Endothelial cell (in vitro differentiated cells): ENCODE measurements around the gene TIGD3. TPM values are rescaled to one million over a fixed set of nuclear protein-coding genes. Genes with fewer than 3 reads are reported as not detected.
A peak's percentile ranks its signal among the peaks of the same experiment; 100 is the strongest.

ENCODE experiments used
- DNase-seq: peaks from one replicate; pipeline ENCODE4 v3.0.0; 2021; ENCODE audit warnings: low spot score
- H3K27ac Mint-ChIP-seq: one replicate; pipeline ENCODE4 v1.8.0; 2021; ENCODE audit warnings: mixed read lengths, inconsistent platforms; ENCODE audit not compliant: unreplicated experiment
- H3K27me3 Mint-ChIP-seq: one replicate; pipeline ENCODE4 v1.8.0; 2021; ENCODE audit warnings: mild to moderate bottlenecking, moderate library complexity, mixed read lengths, inconsistent platforms; ENCODE audit not compliant: unreplicated experiment
- H3K36me3 Mint-ChIP-seq: one replicate; pipeline ENCODE4 v1.8.0; 2021; ENCODE audit warnings: mild to moderate bottlenecking, low read depth, mixed read lengths, inconsistent platforms; ENCODE audit not compliant: unreplicated experiment
- H3K4me1 Mint-ChIP-seq: one replicate; pipeline ENCODE4 v1.8.0; 2021; ENCODE audit warnings: mild to moderate bottlenecking, mixed read lengths, inconsistent platforms; ENCODE audit not compliant: unreplicated experiment
- H3K4me3 Mint-ChIP-seq: one replicate; pipeline ENCODE4 v1.8.0; 2021; ENCODE audit warnings: mild to moderate bottlenecking, mixed read lengths, inconsistent platforms; ENCODE audit not compliant: unreplicated experiment
- H3K9me3 Mint-ChIP-seq: one replicate; pipeline ENCODE4 v1.8.0; 2021; ENCODE audit warnings: mixed read lengths, inconsistent platforms; ENCODE audit not compliant: unreplicated experiment
- total RNA-seq: library from RNA; stranded (reverse); fragmentation: NEBNext Ultra II Directional; extraction: Animal tissue kit (Norgen Biotek cat#: 25700); gene quantifications from one replicate; pipeline ENCODE4 v1.2.1, GENCODE V29; 2021; ENCODE audit not compliant: unreplicated experiment
- TF ChIP-seq, protein P1 (sequence below): fragments of 200-600 bp; sonication (generic); IDR thresholded peaks from one replicate; pipeline ENCODE4 v1.5.0; 2021; ENCODE audit warnings: antibody characterized with exemption; ENCODE audit not compliant: unreplicated experiment

TIGD3 gene
- total RNA-seq, 1 donor from 2014 or later: 0.44 TPM

DNA sequence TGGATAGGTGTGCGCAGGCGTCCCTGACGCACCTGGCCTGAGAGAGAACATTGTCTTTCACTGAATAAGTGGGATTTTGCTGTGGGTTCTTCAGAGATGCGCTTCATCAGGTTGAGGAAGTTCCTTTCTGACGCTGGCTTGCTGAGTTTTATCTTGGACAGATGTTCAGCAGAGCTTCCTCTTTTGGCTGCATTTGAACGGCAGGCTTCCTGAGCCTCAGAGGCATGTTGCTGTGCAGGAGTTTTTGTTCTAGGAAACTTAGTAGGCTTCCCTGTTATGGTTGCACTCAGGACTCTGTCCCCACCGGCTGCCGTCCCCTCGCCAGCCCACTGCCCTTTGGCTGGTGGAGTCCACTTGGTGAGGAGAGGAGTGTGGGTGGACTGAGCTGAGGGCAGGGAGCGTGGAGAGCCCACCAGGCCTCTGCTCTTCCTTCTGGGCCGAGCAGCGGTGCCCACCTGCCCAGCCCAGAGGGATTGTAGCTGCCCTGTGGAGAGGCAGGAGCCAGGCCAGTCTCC, 49.1 kb downstream of the TIGD3 start:
- Mint-ChIP-seq H3K36me3 (peaks cover 13% of the 10 kb centered on the region), H3K4me3 (peak overlapping the region; percentile 6), H3K4me1 (peaks cover 13% of the 10 kb centered on the region), H3K9me3 (no peaks in the 10 kb centered on the region), H3K27ac (peak overlapping the region; percentile 97), H3K27me3 (peaks cover 4% of the 10 kb centered on the region)
- TF ChIP-seq, protein P1, sequence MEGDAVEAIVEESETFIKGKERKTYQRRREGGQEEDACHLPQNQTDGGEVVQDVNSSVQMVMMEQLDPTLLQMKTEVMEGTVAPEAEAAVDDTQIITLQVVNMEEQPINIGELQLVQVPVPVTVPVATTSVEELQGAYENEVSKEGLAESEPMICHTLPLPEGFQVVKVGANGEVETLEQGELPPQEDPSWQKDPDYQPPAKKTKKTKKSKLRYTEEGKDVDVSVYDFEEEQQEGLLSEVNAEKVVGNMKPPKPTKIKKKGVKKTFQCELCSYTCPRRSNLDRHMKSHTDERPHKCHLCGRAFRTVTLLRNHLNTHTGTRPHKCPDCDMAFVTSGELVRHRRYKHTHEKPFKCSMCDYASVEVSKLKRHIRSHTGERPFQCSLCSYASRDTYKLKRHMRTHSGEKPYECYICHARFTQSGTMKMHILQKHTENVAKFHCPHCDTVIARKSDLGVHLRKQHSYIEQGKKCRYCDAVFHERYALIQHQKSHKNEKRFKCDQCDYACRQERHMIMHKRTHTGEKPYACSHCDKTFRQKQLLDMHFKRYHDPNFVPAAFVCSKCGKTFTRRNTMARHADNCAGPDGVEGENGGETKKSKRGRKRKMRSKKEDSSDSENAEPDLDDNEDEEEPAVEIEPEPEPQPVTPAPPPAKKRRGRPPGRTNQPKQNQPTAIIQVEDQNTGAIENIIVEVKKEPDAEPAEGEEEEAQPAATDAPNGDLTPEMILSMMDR: no peak
- DNase-seq: peak; percentile 51

DNA sequence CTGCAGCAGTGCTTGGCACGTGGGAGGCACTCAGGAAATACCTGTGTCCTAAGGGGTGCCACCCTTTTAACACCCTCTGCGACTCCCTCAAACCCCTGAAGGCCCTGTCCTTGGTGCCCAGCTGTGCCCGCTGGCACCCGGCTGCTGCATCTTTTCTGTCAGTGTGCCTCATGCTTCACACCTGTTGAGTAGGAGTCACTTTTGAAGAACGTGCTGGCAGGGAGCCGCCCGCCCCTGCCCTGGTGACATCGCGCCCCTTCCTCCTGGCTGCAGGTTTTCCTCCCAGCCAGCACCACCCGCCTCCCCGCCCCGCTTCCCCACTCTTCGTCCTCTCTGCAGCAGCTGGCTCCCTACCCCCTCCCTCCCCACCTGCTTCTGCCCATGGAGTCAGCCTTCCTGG, 49.7 kb downstream of the TIGD3 start:
- TF ChIP-seq, protein P1: no peak
- H3K4me1 Mint-ChIP-seq: peaks cover 13% of the 10 kb centered on the region
- H3K9me3 Mint-ChIP-seq: no peaks in the 10 kb centered on the region
- H3K36me3 Mint-ChIP-seq: peaks cover 17% of the 10 kb centered on the region
- H3K27me3 Mint-ChIP-seq: peaks cover 4% of the 10 kb centered on the region
- no peak overlapping the region for H3K4me3 Mint-ChIP-seq
- DNase-seq: no peak
- H3K27ac Mint-ChIP-seq: no peak overlapping the region

DNA sequence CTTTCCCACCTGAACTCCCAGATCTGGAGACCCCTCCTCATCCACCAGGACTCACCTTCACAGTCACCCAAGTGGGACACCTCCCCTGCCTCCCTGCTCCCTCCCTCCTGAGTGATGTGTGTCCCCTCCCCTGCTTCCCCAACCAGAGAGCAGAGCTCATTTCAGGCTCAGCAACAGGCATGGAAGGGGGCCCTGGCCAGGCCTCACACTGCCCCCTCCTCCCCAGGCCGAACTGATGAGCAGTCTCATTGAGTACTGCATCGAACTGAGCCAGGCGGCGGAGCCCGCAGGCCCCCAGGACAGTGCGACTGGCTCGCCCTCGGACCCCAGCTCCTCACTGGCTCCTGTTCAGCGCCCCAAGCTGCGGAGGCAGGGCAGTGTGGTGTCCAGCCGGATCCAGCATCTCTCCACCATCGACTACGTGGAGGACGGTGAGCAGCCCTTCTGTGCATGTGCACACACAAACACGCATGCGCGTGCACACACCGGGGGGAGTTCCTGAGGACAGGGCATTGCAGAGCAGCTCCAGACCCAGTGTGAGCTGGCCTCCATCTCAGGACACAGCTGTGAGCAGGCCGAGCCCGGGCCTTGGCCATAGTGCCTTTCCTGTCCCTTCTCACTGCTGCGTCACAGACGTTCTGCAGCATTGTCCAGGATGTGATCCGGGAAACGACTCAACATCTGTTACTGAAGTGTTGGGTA, 50.2 kb downstream of the TIGD3 start:
- peaks cover 17% of the 10 kb centered on the region for H3K36me3 Mint-ChIP-seq
- H3K27me3 Mint-ChIP-seq: peaks cover 4% of the 10 kb centered on the region
- peaks cover 13% of the 10 kb centered on the region for H3K4me1 Mint-ChIP-seq

More for the DNA sequence above, 50.2 kb downstream of the TIGD3 start:
- no peak for DNase-seq
- Mint-ChIP-seq H3K4me3 (no peak overlapping the region), H3K27ac (no peak overlapping the region), H3K9me3 (no peaks in the 10 kb centered on the region)
- TF ChIP-seq, protein P1: no peak

Other genes with a start within 250 kb of the TIGD3 start
- 35.6 TPM for gene TM7SF2, start 242.9 kb upstream of the TIGD3 start, total RNA-seq
- gene ZNHIT2, start 237.1 kb upstream of the TIGD3 start, total RNA-seq: 6.0 TPM
- 998 TPM for gene FAU, start 232.6 kb upstream of the TIGD3 start, total RNA-seq
- 40.2 TPM for gene MRPL49, start 232.4 kb upstream of the TIGD3 start, total RNA-seq
- 32.2 TPM for gene SYVN1, start 220.2 kb upstream of the TIGD3 start, total RNA-seq
- not detected for gene SPDYC, start 184.5 kb upstream of the TIGD3 start, total RNA-seq
- gene CAPN1, start 172.8 kb upstream of the TIGD3 start, total RNA-seq: 148 TPM
- gene POLA2, start 92.8 kb upstream of the TIGD3 start, total RNA-seq: 17.9 TPM
- 37.7 TPM for gene CDC42EP2, start 39.9 kb upstream of the TIGD3 start, total RNA-seq
- 77.6 TPM for gene DPF2, start 20.9 kb upstream of the TIGD3 start, total RNA-seq
- 3.3 TPM for gene SLC25A45, start 27.9 kb downstream of the TIGD3 start, total RNA-seq
- gene FRMD8, start 31.9 kb downstream of the TIGD3 start, total RNA-seq: 76.0 TPM
- gene NEAT1, start 68.0 kb downstream of the TIGD3 start, total RNA-seq: 43.4 TPM
- 4,747 TPM for gene MALAT1, start 144.3 kb downstream of the TIGD3 start, total RNA-seq
- 99.1 TPM for gene SCYL1, start 170.3 kb downstream of the TIGD3 start, total RNA-seq
- gene LTBP3, start 203.6 kb downstream of the TIGD3 start, total RNA-seq: 1.7 TPM
- gene ZNRD2, start 215.7 kb downstream of the TIGD3 start, total RNA-seq: 37.4 TPM
- 44.7 TPM for gene FAM89B, start 217.8 kb downstream of the TIGD3 start, total RNA-seq
- gene EHBP1L1, start 221.3 kb downstream of the TIGD3 start, total RNA-seq: 4.7 TPM
- 2.0 TPM for gene KCNK7, start 241.0 kb downstream of the TIGD3 start, total RNA-seq